H9 (cell line): ENCODE measurements around the gene LHCGR. TPM values are rescaled to one million over a fixed set of nuclear protein-coding genes. Genes with fewer than 3 reads are reported as not detected.

Experiments
- DNase-seq: peaks from one replicate; pipeline ENCODE4 v3.0.0-alpha.2; 2017
- H2AFZ ChIP-seq: one replicate; pipeline ENCODE4 v1.6.1; 2013; ENCODE audit warnings: mild to moderate bottlenecking, low read length, control low read depth, moderate library complexity
- H2AK5ac ChIP-seq: 2 replicates; pipeline ENCODE4 v1.6.1; 2013; ENCODE audit warnings: low read length, control low read depth, mixed read lengths; ENCODE audit not compliant: insufficient read length
- H2BK120ac ChIP-seq: one replicate; pipeline ENCODE4 v1.6.1; 2013; ENCODE audit warnings: low read depth, mild to moderate bottlenecking, low read length, control low read depth, inconsistent platforms; ENCODE audit not compliant: poor library complexity, severe bottlenecking
- H2BK12ac ChIP-seq: 2 replicates; pipeline ENCODE4 v1.6.1; 2013; ENCODE audit warnings: low read length, control low read depth, mixed read lengths, low read depth; ENCODE audit not compliant: insufficient read length
- H2BK15ac ChIP-seq: 2 replicates; pipeline ENCODE4 v1.6.1; 2013; ENCODE audit warnings: low read depth, low read length, control low read depth
- H2BK20ac ChIP-seq: one replicate; pipeline ENCODE4 v1.6.1; 2013; ENCODE audit warnings: low read depth, mild to moderate bottlenecking, low read length, control low read depth, inconsistent platforms; ENCODE audit not compliant: poor library complexity, severe bottlenecking
- H2BK5ac ChIP-seq: 2 replicates; pipeline ENCODE4 v1.6.1; 2013; ENCODE audit warnings: low read length, control low read depth, mixed read lengths; ENCODE audit not compliant: insufficient read length
- H3K14ac ChIP-seq: 2 replicates; pipeline ENCODE4 v1.6.1; 2013; ENCODE audit warnings: low read length, control low read depth; ENCODE audit not compliant: insufficient read depth
- H3K18ac ChIP-seq: 2 replicates; pipeline ENCODE4 v1.6.1; 2013; ENCODE audit warnings: low read depth, mild to moderate bottlenecking, mixed read lengths, low read length, control low read depth; ENCODE audit not compliant: insufficient read length
- H3K23ac ChIP-seq: 2 replicates; pipeline ENCODE4 v1.6.1; 2013; ENCODE audit warnings: low read length, control low read depth, mixed read lengths, low read depth; ENCODE audit not compliant: insufficient read length
- H3K23me2 ChIP-seq: 2 replicates; pipeline ENCODE4 v1.6.1; 2013; ENCODE audit warnings: low read depth, mild to moderate bottlenecking, mixed read lengths, low read length, control low read depth; ENCODE audit not compliant: insufficient read length, poor library complexity, severe bottlenecking
- H3K27ac ChIP-seq: 2 replicates; pipeline ENCODE4 v1.5.1; 2013; ENCODE audit warnings: low read length, control low read depth, mixed read lengths, low read depth; ENCODE audit not compliant: insufficient read length
- H3K27me3 ChIP-seq: 2 replicates; pipeline ENCODE4 v1.6.1; 2013; ENCODE audit warnings: low read length, control low read depth, inconsistent platforms; ENCODE audit not compliant: insufficient read depth
- H3K4ac ChIP-seq: 2 replicates; pipeline ENCODE4 v1.6.1; 2013; ENCODE audit warnings: low read depth, mild to moderate bottlenecking, control low read depth, inconsistent platforms, low read length, moderate library complexity
- H3K4me1 ChIP-seq: 2 replicates; pipeline ENCODE4 v1.6.1; 2013; ENCODE audit warnings: low read length, control low read depth, inconsistent platforms; ENCODE audit not compliant: insufficient read depth
- H3K4me2 ChIP-seq: 2 replicates; pipeline ENCODE4 v1.6.1; 2013; ENCODE audit warnings: low read length, control low read depth, mixed read lengths; ENCODE audit not compliant: insufficient read length, insufficient read depth
- H3K56ac ChIP-seq: 2 replicates; pipeline ENCODE4 v1.6.1; 2013; ENCODE audit warnings: low read depth, mild to moderate bottlenecking, mixed read lengths, low read length, control low read depth; ENCODE audit not compliant: insufficient read length
- H3K79me1 ChIP-seq: 2 replicates; pipeline ENCODE4 v1.6.1; 2013; ENCODE audit warnings: low read depth, mild to moderate bottlenecking, moderate library complexity, low read length, control low read depth, inconsistent platforms; ENCODE audit not compliant: insufficient read depth, poor library complexity, severe bottlenecking
- H3K79me2 ChIP-seq: 2 replicates; pipeline ENCODE4 v1.6.1; 2013; ENCODE audit warnings: low read length, control low read depth, inconsistent platforms; ENCODE audit not compliant: insufficient read depth
- H3K9ac ChIP-seq: 2 replicates; pipeline ENCODE4 v1.6.1; 2013; ENCODE audit warnings: low read length, control low read depth, mixed read lengths; ENCODE audit not compliant: insufficient read length; ENCODE audit errors: extremely low read depth
- H3K9me3 ChIP-seq: one replicate; pipeline ENCODE4 v1.6.1; 2013; ENCODE audit warnings: low read depth, low read length, inconsistent platforms; ENCODE audit not compliant: control insufficient read depth
- H3T11ph ChIP-seq: one replicate; pipeline ENCODE4 v1.6.1; 2013; ENCODE audit warnings: mild to moderate bottlenecking, low read length, control low read depth, inconsistent platforms
- H4K20me1 ChIP-seq: one replicate; pipeline ENCODE4 v1.6.1; 2013; ENCODE audit not compliant: control insufficient read depth, insufficient read length, insufficient read depth
- H4K5ac ChIP-seq: 2 replicates; pipeline ENCODE4 v1.6.1; 2013; ENCODE audit warnings: low read depth, mild to moderate bottlenecking, mixed read lengths, low read length, control low read depth; ENCODE audit not compliant: insufficient read length
- H4K8ac ChIP-seq: replicated peaks from 2 replicates; pipeline ENCODE4 v1.6.1; 2013; ENCODE audit warnings: low read length, control low read depth, mixed read lengths, low read depth; ENCODE audit not compliant: insufficient read length
- H4K91ac ChIP-seq: 2 replicates; pipeline ENCODE4 v1.6.1; 2013; ENCODE audit warnings: low read depth, mild to moderate bottlenecking, moderate library complexity, mixed read lengths, low read length, control low read depth; ENCODE audit not compliant: insufficient read length
- H3K27ac Mint-ChIP-seq, 3 experiments: 2 replicates in 2 of 3; 3 replicates in 1 of 3; pipeline ENCODE4 v1.8.0; 2020 to 2021; ENCODE audit warnings: mixed read lengths in 3 of 3, mild to moderate bottlenecking in 1 of 3, moderate library complexity in 1 of 3
- H3K27me3 Mint-ChIP-seq: 2 replicates; pipeline ENCODE4 v1.8.0; 2021; ENCODE audit warnings: low read depth, mild to moderate bottlenecking, moderate library complexity, mixed read lengths
- H3K36me3 Mint-ChIP-seq, 3 experiments: 2 replicates in 2 of 3; 3 replicates in 1 of 3; pipeline ENCODE4 v1.8.0; 2020 to 2021; ENCODE audit warnings: low read depth in 3 of 3, mixed read lengths in 3 of 3; ENCODE audit not compliant: insufficient read depth in 1 of 3
- H3K4me1 Mint-ChIP-seq, 2 experiments: 2 replicates each; pipeline ENCODE4 v1.8.0; 2020; ENCODE audit warnings: mixed read lengths in 2 of 2
- H3K4me3 Mint-ChIP-seq, 2 experiments: 2 replicates in 1 of 2; 3 replicates in 1 of 2; pipeline ENCODE4 v1.8.0; 2020 to 2021; ENCODE audit warnings: mild to moderate bottlenecking in 2 of 2, mixed read lengths in 2 of 2, moderate library complexity in 1 of 2
- H3K9me3 Mint-ChIP-seq, 2 experiments: 2 replicates in 1 of 2; 3 replicates in 1 of 2; pipeline ENCODE4 v1.8.0; 2020; ENCODE audit warnings: mild to moderate bottlenecking in 2 of 2, mixed read lengths in 2 of 2, moderate library complexity in 1 of 2
- WGBS: extraction: QIAGEN DNeasy Blood & Tissue Kit; methylation state at CpG from one replicate; pipeline ENCODE4 v1.1.7; 2013; ENCODE audit warnings: missing lambda C conversion rate, low lambda C conversion rate, mixed read lengths; ENCODE audit not compliant: insufficient read length; ENCODE audit errors: extremely low coverage; 5-methylcytosine and 5-hydroxymethylcytosine counted together
- total RNA-seq: library from RNA; stranded (reverse); gene quantifications from 2 replicates; pipeline ENCODE4 v1.2.1, GENCODE V29; 2021
- TF ChIP-seq, protein P1 (sequence below): fragments of 200-600 bp; sonication (generic); conservative IDR thresholded peaks from 3 replicates; pipeline ENCODE4 v1.8.0; 2021; ENCODE audit warnings: antibody characterized with exemption, mild to moderate bottlenecking

The LHCGR gene
- total RNA-seq, 1 experiment from 2014 or later: 0.44 TPM

GRCh38 chr2:48651158-48651790, 104.2 kb downstream of the LHCGR start:
- no peak overlapping the region for H2BK15ac ChIP-seq
- H3K23me2 ChIP-seq: no peaks in the 10 kb centered on the region
- no peak overlapping the region for H3K27ac Mint-ChIP-seq
- no peaks in the 10 kb centered on the region for H3K36me3 Mint-ChIP-seq
- no peak for DNase-seq
- H3K4ac ChIP-seq: no peak overlapping the region
- H3K9me3 ChIP-seq: no peaks in the 10 kb centered on the region
- no peak overlapping the region for H3T11ph ChIP-seq
- no peaks in the 10 kb centered on the region for H3K27me3 Mint-ChIP-seq
- H3K18ac ChIP-seq: no peak overlapping the region
- no peak overlapping the region for H3K9ac ChIP-seq
- no peak overlapping the region for H2BK20ac ChIP-seq
- H3K14ac ChIP-seq: no peak overlapping the region
- H4K8ac ChIP-seq: no peak overlapping the region
- H3K79me2 ChIP-seq: no peaks in the 10 kb centered on the region
- no CpG with 5 or more reads among the region's 4 CpGs for WGBS
- H2BK12ac ChIP-seq: no peak overlapping the region
- no peak overlapping the region for H3K27ac ChIP-seq
- H4K5ac ChIP-seq: no peak overlapping the region
- peaks cover 0 to 3% of the 10 kb centered on the region in 2 experiments; a peak in 1 of 4 replicates for H3K4me1 Mint-ChIP-seq
- no peaks in the 10 kb centered on the region for H3K27me3 ChIP-seq
- no peak overlapping the region for H3K56ac ChIP-seq
- H2BK120ac ChIP-seq: no peak overlapping the region
- H4K20me1 ChIP-seq: no peaks in the 10 kb centered on the region
- H3K9me3 Mint-ChIP-seq: no peaks in the 10 kb centered on the region
- no peak overlapping the region for H4K91ac ChIP-seq
- TF ChIP-seq, protein P1, sequence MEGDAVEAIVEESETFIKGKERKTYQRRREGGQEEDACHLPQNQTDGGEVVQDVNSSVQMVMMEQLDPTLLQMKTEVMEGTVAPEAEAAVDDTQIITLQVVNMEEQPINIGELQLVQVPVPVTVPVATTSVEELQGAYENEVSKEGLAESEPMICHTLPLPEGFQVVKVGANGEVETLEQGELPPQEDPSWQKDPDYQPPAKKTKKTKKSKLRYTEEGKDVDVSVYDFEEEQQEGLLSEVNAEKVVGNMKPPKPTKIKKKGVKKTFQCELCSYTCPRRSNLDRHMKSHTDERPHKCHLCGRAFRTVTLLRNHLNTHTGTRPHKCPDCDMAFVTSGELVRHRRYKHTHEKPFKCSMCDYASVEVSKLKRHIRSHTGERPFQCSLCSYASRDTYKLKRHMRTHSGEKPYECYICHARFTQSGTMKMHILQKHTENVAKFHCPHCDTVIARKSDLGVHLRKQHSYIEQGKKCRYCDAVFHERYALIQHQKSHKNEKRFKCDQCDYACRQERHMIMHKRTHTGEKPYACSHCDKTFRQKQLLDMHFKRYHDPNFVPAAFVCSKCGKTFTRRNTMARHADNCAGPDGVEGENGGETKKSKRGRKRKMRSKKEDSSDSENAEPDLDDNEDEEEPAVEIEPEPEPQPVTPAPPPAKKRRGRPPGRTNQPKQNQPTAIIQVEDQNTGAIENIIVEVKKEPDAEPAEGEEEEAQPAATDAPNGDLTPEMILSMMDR: no peak
- H3K4me3 Mint-ChIP-seq: no peak overlapping the region
- no peak overlapping the region for H2BK5ac ChIP-seq
- H3K4me2 ChIP-seq: no peak overlapping the region
- no peak overlapping the region for H2AFZ ChIP-seq
- no peaks in the 10 kb centered on the region for H3K79me1 ChIP-seq
- 0 out of 2 replicates have a peak, but pooled peaks cover 2% of the 10 kb centered on the region for H3K4me1 ChIP-seq
- no peak overlapping the region for H2AK5ac ChIP-seq
- H3K23ac ChIP-seq: no peak overlapping the region
